H1 (cell line): ENCODE results near the gene PTDSS2.

Experiments
- CTCF ChIP-seq, 3 experiments: IDR thresholded peaks; 1 replicate in 2 of 3; 2 replicates in 1 of 3; pipeline versions ENCODE4 v1.5.1 to v1.6.1; 2011; ENCODE audit warnings: low read length in 3 of 3, mild to moderate bottlenecking in 3 of 3, inconsistent platforms in 2 of 3, low read depth in 1 of 3, moderate library complexity in 1 of 3; ENCODE audit not compliant: insufficient read depth in 1 of 3; ENCODE audit errors: control extremely low read depth in 1 of 3
- EZH2 ChIP-seq: fragments of 200-600 bp; sonication (generic); IDR thresholded peaks from 2 replicates; pipeline ENCODE4 v1.7.1; 2012; ENCODE audit warnings: low read depth, mild to moderate bottlenecking, moderate library complexity, low read length, inconsistent platforms; ENCODE audit not compliant: severe bottlenecking
- KDM1A ChIP-seq: fragments of 200-600, 300-600 bp; sonication (generic); IDR thresholded peaks from 2 replicates; pipeline ENCODE4 v1.7.1; 2016; ENCODE audit warnings: mild to moderate bottlenecking, low read length, borderline replicate concordance
- RBBP5 ChIP-seq: IDR thresholded peaks from 2 replicates; pipeline ENCODE4 v1.7.1; 2012; ENCODE audit warnings: low read depth, mild to moderate bottlenecking, inconsistent platforms, low read length, moderate library complexity, borderline replicate concordance
- RXRA ChIP-seq: IDR thresholded peaks from 2 replicates; pipeline ENCODE4 v1.6.1; 2011; ENCODE audit warnings: low read depth, mild to moderate bottlenecking, low read length, moderate library complexity; ENCODE audit not compliant: insufficient read depth
- TF ChIP-seq, protein P1 (sequence below): IDR thresholded peaks from 2 replicates; pipeline ENCODE4 v1.6.1; 2012; ENCODE audit warnings: inconsistent platforms

DNA sequence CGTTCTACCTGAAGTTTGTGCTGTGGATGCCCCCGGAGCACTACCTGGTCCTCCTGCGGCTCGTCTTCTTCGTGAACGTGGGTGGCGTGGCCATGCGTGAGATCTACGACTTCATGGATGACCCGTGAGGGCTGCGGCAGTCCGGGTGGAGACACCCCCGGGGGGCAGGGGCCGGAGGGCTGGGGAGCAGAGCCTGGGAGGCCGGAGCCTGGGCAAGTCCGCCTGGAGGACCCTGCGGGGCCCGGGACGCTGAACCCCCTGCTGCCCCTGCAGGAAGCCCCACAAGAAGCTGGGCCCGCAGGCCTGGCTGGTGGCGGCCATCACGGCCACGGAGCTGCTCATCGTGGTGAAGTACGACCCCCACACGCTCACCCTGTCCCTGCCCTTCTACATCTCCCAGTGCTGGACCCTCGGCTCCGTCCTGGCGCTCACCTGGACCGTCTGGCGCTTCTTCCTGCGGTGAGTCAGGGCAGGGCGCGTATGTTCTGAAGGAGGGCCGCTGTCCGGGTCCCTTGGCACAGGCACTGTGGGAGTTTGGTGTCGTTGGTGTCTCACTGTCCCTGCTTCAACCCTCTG is 39.6 kb downstream of the PTDSS2 start:
- no peak for TF ChIP-seq CTCF (IDR thresholded peaks at IDR 0.05; ENCODE audit: control extremely low read depth in 1 of 3, insufficient read depth in 1 of 3, low read depth in 1 of 3, low read length in 3 of 3)
- TF ChIP-seq KDM1A: no peak
- TF ChIP-seq EZH2: no peak
- TF ChIP-seq, protein P1, sequence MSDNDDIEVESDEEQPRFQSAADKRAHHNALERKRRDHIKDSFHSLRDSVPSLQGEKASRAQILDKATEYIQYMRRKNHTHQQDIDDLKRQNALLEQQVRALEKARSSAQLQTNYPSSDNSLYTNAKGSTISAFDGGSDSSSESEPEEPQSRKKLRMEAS: no peak
- TF ChIP-seq RBBP5: no peak
- no peak for TF ChIP-seq RXRA
